Effector CD8-positive, alpha-beta T cell (primary cell): ENCODE measurements around the gene SH3BGRL3.
A peak's percentile ranks its signal among the peaks of the same experiment; 100 is the strongest.
"Not testable (repeated sequence)": the region's sequence is repeated elsewhere in the genome, so short reads cannot be mapped to it uniquely, and the experiment has no call there.

ENCODE experiments used
- DNase-seq: peaks from one replicate; lab custom pipeline; 2025; lab: John Stamatoyannopoulos, UW

SH3BGRL3 gene

DNA sequence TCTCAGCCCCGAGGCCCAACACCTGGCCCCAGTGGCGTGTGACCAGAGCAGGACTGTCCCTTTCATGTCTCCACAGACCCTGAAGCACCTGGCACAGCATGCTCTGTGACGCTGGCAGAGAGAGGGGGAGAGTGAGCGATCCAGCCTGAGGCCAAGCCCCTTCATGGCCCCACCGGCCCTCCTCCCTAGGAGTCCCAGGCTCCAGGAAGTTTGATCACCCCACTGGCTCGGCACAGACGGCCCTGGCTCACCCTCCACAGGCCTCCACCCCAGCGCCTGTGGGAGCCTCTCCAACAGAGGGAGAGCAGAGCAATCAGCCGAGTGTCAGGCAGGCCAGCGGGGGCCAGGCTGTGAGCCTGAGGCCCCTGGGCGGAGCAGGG lies 11.0 kb downstream of the SH3BGRL3 start:
- DNase-seq: no peak

DNA sequence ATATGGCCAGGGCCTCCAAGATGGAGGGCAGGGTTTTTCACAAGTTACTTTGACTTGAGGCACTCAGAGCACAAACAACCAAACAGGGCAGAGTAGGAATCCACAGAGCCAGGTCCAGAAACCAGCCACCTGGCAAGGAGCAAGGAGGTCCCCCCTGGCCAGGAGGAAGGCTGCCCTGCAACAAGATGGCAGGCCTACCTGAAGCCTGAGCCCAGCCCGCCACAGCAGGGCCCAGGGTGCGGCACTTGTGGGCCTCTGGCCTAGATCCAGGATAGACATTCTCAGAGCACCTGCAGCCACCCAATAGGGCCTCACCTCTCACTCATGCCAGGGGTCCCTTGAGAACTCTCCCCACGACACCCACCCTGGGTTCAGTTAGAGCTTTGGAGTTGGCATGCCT lies 11.5 kb downstream of the SH3BGRL3 start:
- DNase-seq: no peak

DNA sequence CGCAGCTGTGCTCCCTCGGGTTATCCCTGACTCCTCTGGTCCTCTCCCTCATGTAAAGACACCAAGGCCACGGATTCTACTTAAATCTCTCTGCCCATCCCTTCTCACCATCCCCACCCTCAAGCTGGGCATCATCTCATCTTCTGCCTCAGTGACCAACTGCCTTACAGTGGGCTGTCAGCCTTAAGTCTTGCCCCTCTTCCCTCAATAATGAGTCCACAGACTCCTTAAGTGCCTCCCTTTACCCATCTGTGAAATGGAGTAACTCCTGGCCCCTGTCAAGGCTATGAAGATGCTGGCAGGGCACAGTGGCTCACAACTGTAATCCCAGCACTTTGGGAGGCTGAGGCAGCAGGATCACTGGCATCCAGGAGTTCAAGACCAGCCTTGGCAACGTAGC lies 12.1 kb downstream of the SH3BGRL3 start:
- no peak for DNase-seq

DNA sequence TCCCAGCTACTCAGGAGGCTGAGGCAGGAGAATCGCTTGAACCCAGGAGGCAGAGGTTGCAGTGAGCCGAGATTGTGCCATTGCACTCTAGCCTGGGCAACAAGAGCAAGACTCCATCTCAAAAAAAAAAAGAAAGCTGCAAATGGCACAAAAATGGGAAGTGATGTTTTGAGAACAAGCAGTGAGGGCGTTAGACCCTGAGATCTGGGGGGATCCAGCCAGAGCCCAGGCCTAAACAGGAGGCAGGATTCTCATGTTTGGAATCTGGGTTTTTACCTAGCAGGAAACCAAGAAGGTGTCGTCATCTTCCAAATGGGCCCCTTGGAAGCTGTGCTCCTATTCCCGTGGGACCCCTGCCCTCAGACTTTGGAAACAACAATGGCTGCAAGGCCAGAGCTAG lies 12.8 kb downstream of the SH3BGRL3 start:
- not testable (repeated sequence) for DNase-seq

DNA sequence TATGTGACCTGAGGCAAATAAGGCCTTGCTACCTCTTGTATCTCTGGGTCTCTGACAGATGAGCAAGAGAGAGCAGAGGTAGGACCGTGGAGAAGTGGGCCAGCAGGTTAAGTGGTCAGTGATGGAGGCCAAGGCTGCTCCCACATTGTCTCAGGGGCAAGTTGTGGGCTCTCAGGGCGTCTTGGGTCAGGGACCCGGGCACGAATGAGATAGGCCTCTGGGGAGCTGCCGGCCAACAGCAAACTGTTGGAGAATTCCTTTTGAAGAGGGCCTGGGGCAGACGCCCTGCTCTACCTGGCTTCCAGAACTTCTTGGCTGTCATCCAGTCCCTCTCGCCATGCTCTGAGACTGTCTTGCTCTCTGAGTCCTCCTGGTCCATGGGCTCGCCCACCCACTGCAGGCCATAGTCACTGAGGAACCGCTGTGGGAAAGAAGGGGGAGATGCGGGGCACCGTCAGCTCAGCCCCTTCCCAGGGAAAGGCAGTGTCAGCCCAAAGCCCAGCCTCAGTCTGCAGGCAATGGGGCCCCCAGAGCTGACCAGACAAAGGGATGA lies 14.1 kb downstream of the SH3BGRL3 start:
- DNase-seq: no peak

DNA sequence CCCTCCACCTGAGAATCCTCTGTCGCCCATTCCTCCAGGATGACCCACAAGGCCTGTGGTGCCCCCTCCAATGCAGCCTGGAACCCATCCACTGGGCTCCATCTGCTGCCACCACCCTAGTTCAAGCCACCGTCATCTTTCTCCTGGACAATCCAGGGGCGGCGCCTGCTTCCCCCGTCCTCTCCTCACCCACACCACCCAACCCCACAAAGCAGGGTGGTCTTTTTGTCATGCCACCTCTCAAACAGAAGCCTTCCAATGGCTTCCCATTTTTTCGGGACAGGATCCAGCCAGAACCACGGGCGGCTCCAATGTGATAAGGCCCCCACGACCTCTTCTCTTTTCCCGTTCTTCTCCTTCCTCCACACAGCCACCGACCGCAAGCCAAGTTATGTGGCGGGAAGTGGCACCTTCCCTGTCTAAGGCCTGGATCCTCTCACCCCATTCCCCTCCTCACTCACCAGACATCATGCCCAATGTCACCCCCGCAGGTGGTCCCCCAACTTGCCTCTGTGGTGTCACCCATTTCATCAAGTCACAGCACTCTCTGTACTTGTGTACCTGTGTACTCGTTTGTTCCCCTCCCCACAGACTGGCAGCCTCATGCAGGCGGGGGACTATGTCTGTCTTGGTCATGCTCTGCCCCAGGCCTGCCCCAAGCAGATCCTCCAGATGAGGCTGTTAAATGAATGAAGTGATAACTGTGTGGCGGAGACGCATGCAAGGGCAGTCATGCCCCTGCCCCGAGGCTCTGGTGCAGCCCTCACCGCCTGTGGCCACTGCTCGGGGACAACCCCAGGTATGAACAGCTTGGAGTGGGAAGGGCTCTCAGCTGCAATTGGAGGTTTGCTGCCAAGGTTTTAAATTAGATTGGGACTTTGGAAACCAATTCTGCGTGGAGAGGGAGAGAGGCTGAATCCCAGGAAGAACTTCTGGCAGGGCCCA lies 15.6 kb downstream of the SH3BGRL3 start:
- no peak for DNase-seq

DNA sequence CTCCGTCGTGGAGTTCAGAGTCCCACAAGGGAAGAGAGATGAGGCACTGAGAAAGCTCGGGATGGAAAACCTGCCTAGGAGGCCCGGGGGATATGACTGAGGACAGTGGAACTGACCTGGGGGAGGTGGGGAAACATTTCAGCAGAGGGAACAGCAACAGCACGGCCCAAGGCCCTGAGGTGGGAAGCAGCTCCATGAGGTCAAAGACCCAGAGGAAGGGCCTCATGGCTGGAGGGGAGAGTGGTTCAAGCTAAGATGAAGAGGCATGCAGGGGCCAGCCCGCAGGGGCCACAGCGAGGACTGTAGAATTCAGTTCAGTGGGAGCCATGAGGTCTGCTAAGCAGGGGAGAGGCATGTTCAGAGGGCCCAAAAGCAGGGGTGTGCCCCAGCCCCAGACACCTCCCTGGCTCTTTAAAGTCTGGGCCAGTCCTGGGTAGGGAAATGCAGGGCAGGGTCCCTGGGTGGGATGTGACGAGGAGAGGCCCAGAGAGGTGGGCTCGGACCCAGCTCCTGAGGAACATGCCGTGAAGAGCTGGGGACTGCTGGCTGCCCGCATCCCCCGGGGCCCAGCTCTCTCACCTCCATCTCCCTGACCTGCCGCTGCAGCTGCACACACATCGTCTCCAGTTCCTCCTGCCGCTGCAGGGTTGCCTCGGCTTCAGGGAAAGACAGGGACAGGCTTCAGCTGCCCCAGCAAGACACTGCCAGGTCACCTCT lies 16.6 kb downstream of the SH3BGRL3 start:
- no peak for DNase-seq

DNA sequence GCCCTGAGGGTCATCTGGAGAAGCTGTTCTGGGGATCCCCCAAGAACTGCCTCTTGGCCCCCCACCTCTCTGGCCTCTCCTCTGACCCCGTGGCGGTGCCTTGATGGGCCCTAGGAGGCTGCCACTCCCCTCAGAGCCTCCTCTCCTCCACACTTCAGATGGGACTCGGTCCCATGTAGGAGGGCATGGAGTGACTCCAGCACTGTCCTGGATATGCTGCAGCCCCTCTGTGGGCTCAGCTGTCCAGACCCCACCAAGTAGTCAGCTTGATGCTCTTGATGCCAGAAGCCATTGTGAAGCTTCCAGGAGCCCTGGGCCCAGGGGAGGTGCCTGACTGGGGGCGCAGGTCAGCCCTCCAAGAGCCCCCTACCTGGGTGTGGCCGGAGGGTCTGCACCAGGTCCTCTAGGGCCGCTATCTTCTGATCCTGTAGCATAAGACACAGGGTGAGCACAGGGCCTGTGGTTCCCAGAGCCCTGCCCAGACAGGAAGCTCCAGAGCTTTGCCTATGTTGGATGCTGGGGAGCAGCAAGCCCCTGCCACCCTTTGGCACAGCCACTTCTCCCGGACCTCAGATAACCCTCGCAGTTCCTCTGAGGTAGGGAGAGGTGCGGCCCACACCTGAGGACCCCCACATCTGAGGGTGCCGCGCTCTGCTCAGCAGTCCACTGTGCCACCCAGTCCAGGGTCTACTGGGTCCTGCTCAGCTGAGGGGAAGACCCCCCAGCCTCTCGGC lies 17.3 kb downstream of the SH3BGRL3 start:
- no peak for DNase-seq

DNA sequence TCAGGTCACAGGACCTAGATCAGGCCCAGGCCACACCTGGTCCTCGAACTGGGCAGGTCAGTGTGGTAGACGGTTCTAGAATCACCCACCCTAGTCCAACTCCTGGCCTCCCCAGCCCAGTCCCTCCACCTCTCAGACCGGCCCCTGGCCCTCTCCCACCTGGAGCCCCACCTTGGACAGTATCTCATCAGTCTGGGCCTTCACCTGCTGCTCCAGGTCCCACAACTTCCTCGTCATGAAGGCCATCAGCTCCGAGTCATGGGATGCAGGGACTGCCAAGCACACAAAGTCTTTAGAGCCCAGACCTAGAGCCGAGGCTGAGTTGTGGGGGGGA lies 17.9 kb downstream of the SH3BGRL3 start:
- DNase-seq: no peak

DNA sequence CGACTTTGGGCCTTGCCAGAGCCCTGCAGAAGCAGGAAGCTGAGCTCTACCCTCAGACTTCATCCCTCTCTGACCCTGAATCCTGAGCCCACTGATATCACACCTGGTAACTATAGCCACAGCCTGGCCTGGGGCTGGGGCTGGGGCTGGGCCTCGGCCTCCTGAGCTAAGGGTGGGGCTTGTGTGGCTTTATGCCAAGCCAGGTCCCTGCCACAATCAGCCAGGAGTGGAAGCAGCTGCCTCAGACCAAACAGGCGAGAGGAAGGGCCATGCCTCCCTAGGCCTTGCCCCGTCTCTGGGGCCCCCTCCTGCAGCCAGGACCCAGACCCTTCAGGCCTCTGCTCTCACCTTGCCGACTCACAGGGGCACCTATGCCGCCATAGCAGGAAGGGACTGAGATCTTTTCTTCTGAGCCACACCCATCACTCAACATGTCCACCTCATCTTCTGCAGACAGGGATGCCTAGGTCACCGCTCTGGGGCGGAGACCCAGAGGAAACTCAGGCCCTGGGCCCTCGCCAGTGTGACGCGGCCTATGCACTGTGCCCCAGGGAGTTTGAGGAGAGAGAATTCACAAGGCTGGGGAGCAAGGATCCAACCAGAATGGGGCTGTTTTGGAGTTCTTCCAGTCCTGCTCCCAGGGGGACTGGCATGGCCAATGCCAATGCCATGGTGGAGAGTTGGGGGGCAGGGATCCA lies 20.8 kb downstream of the SH3BGRL3 start:
- DNase-seq: no peak

DNA sequence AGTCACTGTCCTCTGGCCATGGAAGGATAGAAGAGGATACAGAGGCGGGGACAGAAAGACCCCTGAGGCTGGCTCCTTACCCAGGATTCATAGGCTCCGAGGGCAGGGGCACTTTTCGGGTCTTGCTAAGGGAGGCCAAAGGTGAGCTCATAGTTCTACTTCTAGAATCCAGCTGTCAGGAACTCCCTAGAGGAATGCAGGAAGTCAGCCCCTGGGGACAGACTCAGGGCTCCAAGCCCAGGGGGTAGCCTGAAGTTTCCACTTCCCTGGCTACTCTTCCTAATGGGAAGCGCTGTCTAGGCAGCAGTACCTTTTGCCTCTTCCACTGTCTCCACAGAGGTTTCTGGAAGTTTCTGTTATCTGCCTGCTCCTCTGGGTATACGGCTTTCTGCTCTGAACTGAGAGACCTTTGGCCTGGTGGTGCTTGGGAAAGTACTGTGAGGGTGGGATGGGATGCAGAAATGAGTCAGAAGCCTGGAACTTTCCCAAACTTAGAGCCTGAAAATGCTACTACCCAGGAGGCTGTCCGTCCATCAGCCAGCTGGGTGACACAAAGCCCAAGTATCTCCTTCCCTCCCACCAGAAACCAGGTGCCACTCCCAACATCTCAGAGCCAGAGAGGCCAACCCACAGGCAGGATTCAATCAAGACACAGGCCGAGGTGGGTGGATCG lies 23.0 kb downstream of the SH3BGRL3 start:
- no peak for DNase-seq

DNA sequence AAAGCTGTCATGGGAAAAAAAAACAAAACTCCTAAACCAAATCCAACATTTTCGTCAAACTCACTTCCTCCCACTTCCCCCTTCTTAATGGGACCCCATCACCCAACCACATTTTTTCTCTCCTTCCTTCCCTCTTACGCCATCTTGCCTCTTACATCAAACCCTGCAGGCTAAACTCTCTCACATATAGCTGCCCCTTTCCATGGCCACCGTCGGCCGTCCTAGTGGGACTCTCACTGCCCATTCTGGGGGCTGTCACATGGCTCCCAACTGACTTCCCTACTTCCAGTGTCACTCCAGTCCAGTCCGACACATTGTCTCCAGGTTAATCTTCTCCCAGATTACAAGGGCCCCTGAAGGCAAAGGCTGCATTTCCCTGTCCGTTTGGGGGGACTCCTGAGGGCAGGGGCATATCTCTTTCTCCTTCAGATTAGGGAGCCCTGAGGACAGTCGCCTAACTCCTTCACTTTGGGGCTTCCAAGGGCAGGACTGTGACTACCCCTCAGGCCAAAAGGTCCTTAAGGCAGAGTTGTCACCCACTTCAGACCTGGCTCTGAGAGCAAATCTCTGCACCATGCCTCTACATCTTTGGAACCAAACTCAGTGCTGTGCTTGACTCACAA lies 25.9 kb downstream of the SH3BGRL3 start:
- DNase-seq: no peak

DNA sequence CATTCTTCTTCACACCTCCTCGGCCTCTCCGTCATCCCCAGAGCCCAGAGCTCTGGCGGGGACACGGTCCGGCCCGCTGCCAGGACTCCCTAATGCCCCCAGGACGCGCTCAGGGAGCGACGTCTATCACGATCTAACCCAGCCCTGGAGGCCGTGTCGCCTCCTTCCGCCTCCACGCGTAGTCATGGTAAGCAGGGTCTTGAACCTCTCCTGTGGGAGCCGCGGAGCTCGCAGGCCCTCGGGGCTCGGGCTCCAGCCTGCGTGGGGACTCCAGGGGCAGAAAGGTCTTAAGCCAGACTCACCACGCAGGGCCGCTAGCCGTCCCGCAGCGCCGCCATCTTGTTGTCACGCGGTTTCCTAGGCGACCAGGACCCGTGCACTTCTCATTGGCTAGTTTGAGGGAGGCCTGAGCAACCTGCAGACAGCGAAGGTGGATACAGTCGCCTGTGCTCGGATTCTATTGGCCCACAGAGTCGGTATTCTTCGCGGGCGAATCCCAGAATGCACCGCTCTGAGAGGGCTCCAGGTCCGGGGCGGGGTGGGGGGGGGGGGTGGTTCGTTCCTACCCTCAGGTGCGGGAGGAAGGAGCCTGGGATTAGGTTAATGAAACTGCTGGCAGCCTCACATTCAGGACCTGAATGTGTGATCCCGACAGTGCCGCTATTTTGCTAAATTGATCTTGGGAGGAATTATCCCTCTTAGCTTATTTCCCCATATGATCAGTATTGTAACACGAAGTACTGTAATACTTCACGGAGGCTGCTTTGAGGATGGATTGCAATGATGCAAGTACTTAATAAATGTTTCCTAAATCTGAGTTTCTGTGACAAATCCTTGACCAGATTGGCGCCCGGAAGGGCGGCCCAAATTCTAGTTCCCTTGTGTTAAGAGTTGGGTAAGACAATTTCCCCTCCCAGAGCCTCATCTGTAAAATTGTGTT lies 26.7 kb downstream of the SH3BGRL3 start, which contains the start of gene UBXN11:
UBXN11 (minus strand) TSS at position 347 of the 940 bp plus-strand sequence. CDS start 3,753 bp downstream, outside the sequence.
- peak; percentile 92 for DNase-seq

DNA sequence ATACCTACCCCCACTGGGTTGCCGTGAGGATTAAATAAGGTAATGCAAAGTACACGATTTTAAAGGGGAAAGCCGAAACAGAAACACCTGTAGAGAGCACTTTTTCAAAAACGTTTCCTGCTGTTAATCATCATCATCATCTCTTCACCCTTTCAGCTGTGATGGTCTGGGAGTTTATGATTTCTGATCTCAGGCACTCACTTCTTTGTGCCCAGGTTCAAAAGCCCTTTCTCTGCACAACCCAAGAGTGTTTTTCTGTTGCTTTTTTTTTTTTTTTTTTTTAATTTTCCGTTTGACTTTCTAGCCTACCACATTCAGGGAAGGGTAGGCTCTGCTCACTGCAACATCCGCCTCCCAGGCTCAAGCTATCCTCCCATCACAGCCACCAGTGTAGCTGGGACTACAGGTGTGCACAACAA lies 27.5 kb downstream of the SH3BGRL3 start:
- no peak for DNase-seq

DNA sequence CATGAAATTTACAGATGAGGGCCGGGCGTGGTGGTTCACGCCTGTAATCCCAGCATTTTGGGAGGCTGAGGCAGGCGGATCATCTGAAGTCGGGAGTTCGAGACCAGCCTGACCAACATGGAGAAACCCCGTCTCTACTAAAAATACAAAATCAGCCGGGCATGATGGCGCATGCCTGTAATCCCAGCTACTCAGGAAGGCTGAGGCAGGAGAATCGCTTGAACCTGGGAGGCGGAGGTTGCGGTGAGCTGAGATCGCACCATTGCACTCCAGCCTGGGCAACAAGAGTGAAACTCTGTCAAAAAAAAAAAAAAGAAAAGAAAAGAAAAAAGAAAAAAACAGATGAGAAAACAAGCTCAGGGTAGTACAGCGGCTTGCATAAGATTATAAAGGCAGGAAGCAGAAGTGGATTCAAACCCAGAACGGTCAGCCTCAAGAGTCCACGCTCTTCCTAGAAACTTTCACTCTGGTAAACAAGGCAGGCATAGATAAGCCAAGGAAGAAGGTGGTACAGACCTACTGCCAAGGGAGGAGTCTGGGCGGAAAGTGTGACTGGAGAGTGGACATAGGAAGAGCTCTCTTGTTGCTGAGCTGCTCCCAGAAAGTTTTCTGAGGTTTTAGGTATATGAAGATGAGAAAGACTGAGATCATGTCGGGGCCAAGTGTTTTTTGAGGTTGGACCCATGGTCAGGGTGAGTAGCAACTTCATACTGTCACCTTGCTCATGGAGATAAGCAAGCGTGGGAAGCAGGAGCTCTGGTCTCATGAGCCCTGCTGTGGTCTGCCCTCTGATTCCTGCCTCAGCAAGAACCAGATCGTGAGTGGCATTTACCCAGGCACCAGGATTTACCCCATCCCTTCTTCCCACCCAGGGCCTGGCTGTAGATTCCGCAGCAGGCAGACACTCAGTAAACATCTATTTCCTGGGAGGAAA lies 28.3 kb downstream of the SH3BGRL3 start:
- DNase-seq: not testable (repeated sequence)

DNA sequence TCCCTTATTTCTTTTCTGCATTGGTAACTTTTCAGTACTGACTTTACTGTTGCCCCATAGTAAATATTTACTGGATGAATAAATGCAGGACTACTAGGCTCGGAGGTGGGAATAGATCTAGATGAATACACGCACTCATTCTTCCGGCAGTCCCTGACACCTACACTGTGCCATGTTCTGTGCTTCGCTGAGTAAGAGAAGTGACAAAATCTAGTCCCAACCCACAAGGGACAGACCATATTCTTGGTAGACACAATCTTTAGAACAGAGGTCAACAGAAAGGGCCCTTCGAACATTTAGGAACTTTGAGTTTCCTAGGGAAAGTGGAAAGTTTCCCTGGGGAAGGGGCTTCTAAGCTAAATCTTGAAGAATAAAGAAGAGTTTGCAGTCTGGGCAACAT lies 34.6 kb downstream of the SH3BGRL3 start:
- DNase-seq: no peak

DNA sequence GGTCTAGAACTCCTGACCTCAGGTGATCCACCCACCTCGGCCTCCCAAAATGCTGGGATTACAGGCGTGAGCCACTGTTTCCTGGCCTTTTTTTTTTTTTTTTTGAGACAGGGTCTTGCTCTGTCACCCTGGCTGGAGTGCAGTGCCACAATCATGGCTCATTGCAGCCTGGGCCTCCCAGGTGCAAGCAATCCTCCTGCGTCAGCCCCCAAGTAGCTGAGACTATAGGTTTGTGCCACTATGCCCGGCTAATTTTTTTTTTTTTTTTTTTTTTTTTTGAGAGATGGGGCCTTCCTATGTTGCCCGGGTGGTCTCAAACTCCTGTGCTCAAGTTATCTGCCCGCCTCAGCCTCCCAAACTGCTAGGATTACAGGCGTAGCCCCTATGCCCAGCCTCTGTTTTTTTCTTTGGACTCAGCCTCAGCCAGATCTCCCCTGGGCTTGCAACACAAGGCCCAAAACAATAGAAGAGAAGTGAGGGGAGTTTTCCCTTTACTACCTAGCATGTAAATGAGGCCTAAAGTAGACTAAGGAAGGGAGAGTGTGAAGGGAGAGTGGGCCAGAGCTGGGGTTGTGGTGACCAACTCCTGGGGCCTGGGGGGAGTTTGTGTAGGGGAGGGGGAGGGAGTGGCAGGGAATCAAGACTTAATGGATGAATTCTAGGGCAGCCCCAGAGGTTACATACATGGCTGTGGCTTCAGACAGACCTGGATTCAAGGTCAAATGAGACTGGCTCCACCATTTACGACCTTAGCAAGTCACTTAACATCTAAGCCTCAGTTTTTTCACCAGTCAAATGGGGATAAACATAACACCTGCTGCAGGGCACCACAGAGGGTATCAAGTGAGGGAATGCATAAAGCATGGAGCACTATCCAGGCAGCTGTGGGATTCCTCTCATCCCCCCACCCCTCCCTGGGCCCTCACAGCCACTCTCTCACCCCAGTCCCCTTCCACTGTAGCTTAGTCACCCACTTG lies 36.3 kb downstream of the SH3BGRL3 start:
- no peak for DNase-seq
